ENCODE results near the gene CHST12.
"Not testable (repeated sequence)": the region's sequence is repeated elsewhere in the genome, so short reads cannot be mapped to it uniquely, and the experiment has no call there.

The CHST12 gene

GRCh38 chr7:2378125-2378524 lies 25.3 kb upstream of the CHST12 start:
- not testable (repeated sequence) for DNase-seq (ENCODE audit: low read depth)

GRCh38 chr7:2379161-2379560 lies 24.2 kb upstream of the CHST12 start:
- no peak for DNase-seq (ENCODE audit: low read depth)

GRCh38 chr7:2379821-2380450 lies 23.5 kb upstream of the CHST12 start:
- DNase-seq (ENCODE audit: low read depth): no peak

- no peak for DNase-seq (ENCODE audit: low read depth)
Observed at GRCh38 chr7:2380461-2380860, 22.9 kb upstream of the CHST12 start.

- no peak for DNase-seq (ENCODE audit: low read depth)
Observed at GRCh38 chr7:2381227-2381626, 22.2 kb upstream of the CHST12 start.

- DNase-seq (ENCODE audit: low read depth): no peak
Observed at GRCh38 chr7:2381881-2382509, 21.4 kb upstream of the CHST12 start.

- no peak for DNase-seq (ENCODE audit: low read depth)
Observed at GRCh38 chr7:2383543-2384274, 19.7 kb upstream of the CHST12 start.

- no peak for DNase-seq (ENCODE audit: low read depth)
Observed at GRCh38 chr7:2384354-2385243, 18.8 kb upstream of the CHST12 start.

- not testable (repeated sequence) for DNase-seq (ENCODE audit: low read depth)
Observed at GRCh38 chr7:2386122-2386521, 17.3 kb upstream of the CHST12 start.

GRCh38 chr7:2386964-2387669 lies 16.3 kb upstream of the CHST12 start:
- no peak for DNase-seq (ENCODE audit: low read depth)

- DNase-seq (ENCODE audit: low read depth): no peak
Observed at GRCh38 chr7:2387897-2388636, 15.3 kb upstream of the CHST12 start.

GRCh38 chr7:2388637-2388954 lies 14.8 kb upstream of the CHST12 start:
- DNase-seq (ENCODE audit: low read depth): no peak

- not testable (repeated sequence) for DNase-seq (ENCODE audit: low read depth)
Observed at GRCh38 chr7:2390020-2390816, 13.2 kb upstream of the CHST12 start.

- DNase-seq (ENCODE audit: low read depth): no peak
Observed at GRCh38 chr7:2393706-2394105, 9.7 kb upstream of the CHST12 start.

- no peak for DNase-seq (ENCODE audit: low read depth)
Observed at GRCh38 chr7:2394566-2395082, 8.8 kb upstream of the CHST12 start.

GRCh38 chr7:2398506-2398905 lies 4.9 kb upstream of the CHST12 start:
- no peak for DNase-seq (ENCODE audit: low read depth)

- no peak for DNase-seq (ENCODE audit: low read depth)
Observed at GRCh38 chr7:2399848-2400587, 3.4 kb upstream of the CHST12 start.

GRCh38 chr7:2402687-2403013 lies 761 bp upstream of the CHST12 start:
- no peak for DNase-seq (ENCODE audit: low read depth)
